CD4-positive, alpha-beta T cell treated with Interleukin-10 for 1 hour (primary cell): ENCODE results near the gene COL13A1.

Experiments used
- DNase-seq: peaks from one replicate; pipeline ENCODE4 v3.0.0-alpha.2; 2020

The COL13A1 gene

GRCh38 chr10:69955211-69955805 is 153.6 kb downstream of the COL13A1 start:
- no peak for DNase-seq

- DNase-seq = no peak
These were observed 154.4 kb downstream of the COL13A1 start for GRCh38 chr10:69955897-69956740.

DNA sequence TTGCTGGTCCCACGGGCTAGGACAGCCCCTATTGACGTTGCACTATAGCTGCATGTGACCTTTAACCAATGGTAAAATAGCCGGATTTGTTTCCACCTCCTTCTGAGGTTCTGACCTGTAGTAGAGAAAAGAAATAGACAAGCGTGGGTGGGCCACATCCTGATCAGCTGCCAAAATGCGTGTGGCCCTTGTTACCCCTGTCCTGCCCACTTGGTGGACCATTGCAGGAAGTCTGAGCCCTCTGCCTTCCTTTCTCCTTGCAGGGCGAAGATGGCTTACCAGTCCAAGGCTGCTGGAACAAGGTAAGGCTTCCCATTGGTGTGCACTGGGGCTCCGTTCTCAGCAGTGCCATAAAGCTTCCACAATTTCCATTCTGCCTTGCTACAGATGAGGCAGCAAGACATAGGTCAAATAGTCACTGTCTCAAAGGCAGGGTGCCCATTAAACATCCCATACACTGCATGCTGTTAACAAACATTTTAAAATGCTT is 155.1 kb downstream of the COL13A1 start:
- no peak for DNase-seq

DNA sequence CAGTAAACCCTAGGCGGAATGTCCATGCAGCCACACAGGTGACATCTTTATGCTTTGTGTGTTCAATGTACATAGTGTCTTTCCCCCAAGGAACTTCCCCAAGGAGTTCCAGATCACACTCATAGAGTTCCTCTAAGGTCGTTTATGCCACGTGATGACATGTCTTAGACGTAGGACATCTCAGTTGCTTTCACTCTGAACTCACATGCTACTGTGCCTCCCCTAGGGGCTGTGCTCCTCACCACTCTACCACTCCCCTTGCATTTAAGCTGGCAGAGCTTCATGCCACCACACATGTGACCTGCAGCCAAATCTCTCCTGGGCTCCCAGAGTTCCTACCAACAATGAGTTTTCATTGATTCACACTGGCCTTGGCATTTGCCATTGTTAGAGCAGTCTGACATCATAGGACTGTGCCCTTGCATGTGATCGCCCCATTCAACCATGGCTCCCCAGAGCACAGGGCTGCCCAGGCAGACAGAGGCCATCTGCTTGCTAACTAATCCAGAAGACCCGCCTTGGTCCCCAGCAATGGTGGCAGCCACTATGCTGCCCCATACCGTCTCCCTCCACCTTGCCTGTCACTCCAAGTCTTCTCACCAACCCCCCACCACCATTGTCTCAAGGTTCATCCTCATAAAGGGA is 155.7 kb downstream of the COL13A1 start:
- no peak for DNase-seq

- peak; percentile 39 for DNase-seq
These were observed 156.3 kb downstream of the COL13A1 start for GRCh38 chr10:69957886-69958555.

GRCh38 chr10:69958556-69958902 is 156.8 kb downstream of the COL13A1 start:
- no peak for DNase-seq

- DNase-seq = no peak
These were observed 158.2 kb downstream of the COL13A1 start for GRCh38 chr10:69959911-69960310.

DNA sequence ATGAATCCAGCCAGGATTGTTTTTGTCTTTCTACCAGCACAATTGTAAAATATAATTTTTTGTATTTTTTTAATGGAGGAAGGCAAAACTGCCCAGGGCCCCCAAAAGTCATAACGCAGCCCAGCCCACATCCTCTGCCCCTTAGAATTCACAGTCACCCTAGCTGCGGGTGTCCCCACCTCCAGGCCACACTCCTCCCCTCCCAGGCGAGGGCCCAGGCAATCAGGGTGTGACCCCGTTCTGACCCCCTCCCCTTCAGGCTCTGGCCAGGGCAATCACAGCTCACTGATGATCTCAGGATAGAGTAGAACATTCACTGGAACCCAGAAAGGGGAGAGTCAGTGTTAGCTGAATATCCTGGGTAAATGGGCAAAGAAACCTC is 158.9 kb downstream of the COL13A1 start:
- DNase-seq = no peak

DNA sequence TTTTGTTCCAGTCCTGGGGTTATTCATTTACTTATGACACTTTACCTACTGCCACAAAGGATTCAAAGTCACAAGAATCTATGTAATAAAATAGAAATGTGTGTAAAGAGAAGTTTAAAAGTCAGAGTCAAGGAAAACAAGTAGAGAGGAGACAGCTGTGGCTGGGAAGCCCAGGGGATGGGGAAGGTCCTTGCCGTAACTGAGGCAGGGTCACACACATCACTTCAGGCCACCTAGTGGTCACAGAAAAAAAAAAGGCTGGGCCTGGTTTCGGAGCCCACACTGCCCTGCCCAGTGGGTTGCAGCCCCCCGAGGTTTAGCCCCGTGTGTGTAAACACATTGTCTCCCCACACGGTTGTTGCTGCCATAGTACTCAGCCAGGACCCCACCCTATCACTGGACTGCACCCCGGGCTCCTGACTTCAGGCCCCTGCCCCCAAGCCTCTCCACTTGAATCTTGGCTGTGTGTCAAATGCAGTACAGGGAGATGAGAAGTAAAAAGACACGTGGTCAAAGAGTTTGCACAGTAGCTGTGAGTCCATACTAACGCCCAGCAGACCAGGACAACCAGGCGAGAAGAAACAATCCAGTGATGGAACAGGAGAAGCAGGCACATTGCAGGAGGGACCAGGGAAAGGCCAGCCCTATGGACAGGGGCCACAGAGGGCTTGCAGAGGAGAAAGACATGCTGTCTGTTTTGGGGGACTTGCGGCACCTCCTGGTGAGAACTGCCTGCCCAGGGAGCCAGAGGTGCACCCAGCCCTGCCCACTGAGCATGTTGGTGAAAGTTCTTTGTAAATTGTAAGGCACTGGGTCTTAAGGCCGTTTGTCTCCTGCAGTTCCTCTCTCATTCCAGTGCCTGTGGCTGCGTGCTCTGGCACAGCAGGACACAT is 159.5 kb downstream of the COL13A1 start:
- no peak for DNase-seq

DNA sequence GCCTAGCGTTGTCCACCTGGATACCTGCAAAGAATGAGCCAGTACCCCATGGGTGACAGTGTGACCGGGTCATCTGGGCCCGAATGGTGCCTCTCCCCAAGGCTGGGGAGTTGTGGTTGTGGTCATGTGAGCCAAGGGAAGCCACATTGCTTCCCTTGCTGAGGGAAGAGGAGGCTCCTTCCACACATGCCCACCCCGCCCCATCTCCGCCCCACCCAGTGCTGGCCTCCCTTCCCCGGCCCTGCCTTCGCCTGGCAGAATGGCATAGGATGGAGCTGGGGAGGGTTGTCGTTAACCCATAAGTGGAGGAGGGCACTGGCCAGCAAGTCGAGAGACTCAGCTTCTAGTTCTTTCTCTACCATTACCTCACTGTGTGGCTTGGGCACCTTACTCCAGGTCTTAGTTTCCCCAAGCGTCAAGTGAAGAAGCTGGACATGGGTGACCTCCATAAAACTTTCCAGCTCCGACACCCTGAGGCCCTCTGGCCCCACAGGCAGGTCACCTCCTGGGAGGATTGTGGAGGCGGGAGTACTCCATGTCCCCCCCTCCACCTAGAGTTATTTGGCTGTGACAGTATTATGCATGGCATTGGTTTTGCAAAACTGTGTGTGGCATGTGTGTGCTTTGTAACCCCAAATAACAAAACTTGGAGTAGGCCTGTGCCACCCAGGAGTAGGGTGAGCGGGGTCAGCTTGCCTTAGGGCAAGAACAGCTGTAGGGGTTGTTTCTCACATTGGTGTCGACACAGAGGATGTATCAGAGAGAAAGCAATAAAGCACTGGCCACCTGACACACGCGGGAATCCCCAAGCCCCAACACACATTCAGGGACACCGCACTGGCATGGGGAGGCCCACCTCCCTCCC is 160.4 kb downstream of the COL13A1 start:
- DNase-seq = no peak

DNA sequence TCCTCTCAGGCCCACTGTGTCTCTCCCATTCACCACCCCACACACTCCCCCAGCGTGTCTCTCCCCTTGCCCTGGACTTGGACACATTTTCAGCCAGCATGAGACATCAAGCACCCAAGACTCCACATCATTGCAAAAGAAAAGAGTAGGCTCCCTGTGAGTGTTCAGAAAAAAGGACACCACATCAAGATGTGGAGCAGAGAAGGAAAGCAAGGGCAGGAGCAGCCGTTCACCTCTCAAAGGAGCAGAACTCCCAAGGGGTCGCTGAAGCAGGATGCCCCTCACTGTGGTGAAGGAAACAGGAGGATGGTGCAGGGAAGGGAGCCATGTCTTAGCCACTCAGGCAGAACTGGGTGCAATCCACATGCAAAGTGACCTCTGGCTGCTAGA is 161.0 kb downstream of the COL13A1 start:
- no peak for DNase-seq

DNA sequence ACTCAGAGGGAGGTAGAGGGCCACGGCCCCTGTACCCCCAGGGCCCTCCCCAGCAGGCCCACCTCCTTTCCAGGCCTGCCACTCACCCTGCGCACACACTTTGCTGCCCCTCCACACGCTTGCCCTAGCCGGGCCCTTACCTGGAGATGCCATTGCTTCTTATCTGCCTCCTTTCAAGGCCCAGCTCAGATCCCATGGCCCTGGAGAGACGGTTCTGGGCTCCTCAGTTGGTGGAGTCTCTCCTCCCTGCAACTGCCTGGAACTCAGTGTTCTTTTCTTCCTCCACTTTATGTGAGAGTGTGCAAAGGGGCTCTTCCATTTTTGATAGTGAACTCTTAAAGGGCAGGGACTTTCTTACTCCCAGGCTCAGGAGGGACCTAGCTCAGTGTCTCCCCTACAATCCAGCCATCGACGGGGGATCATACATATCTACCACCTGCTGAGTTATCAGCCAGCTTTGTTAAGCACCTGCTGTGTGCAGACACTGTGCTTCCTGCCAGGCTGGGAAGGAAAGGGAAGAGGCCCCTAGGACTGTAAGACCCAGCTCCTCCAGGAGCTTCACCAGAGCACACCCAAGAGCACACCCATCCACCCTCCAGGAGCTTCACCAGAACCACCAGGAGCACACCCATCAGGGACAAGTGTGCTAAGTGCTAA is 161.6 kb downstream of the COL13A1 start:
- DNase-seq = no peak

DNA sequence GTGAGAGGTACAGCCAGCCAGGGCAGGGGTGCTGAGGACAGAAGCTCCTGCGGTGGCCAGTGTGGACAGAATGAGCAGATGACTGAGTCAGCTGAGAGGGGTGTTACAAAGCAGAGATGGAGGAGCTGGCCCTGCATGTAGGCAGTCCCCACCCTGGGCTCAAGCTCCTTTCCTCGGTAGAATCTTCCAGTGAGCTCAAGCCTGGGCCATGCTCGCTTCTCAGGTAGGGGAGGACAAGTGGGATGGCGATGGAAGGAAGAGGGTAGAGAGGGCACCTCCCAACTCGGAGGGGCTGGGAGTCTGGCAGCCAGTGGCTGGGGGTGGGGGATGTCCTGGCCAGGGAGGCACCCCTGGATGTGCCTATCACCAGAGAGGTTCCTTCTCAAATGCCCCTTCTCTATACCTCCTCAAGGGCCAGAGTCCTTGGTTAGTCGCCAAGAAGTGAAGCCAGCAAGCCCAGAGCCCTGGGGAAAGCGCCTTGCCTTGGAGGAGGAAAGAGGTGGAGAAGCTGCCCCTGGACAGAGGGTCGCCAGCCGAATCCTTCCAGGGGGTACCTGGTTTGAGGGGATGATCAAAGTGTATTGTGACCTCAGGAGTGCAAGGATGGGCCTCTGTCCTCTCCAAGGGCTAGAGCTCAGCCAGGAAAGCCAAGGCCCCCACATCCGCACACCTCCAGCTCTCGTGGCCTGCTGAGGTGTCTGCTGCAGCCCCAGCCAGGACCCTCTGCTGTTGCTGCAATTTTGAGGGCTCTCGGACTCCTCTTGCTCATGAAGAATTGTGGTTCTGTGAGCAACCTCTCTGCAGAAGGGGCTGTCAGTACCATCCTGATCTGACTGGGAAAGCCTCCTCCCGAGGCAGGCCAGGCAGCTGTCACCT is 162.4 kb downstream of the COL13A1 start:
- DNase-seq = no peak

DNA sequence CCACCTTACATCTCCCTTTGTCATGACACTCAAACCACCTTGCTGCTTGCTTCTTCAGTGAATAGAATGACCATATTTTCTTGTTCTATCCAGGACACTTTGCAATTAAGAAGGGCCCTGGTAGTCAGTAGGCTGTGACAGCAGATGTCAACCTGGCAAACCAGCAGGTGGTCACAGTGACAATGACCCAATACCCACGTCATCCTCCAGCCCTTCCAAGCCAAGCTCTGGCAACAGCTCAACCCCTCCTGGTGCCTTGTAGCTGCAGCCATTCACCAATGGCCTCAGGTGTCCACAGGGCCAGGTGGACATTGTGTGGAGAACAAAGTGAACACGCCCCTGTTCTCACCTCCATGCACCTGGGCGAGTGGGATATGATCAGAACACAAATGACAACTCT is 163.4 kb downstream of the COL13A1 start:
- DNase-seq = no peak

GRCh38 chr10:69965919-69966662 is 164.4 kb downstream of the COL13A1 start:
- DNase-seq = no peak

DNA sequence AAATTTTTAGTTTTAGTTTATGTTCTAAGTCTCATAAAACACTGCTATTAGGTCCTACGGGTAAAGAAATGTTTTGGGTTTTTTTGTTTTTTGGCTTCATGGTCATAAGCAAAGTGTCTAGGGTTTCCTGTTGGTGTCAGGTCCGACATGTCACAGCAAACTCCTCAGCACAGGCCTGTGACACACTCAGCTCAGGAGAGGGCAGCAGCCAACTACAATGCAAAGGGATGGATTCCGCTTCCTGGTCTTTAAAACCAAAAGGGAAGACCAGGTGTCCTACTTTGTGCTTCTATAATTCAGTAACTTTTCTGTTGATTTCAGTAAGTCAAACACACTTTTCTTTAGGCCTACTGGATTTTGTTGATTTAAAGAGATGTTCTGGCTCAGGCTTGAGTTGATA is 167.1 kb downstream of the COL13A1 start:
- DNase-seq = no peak

DNA sequence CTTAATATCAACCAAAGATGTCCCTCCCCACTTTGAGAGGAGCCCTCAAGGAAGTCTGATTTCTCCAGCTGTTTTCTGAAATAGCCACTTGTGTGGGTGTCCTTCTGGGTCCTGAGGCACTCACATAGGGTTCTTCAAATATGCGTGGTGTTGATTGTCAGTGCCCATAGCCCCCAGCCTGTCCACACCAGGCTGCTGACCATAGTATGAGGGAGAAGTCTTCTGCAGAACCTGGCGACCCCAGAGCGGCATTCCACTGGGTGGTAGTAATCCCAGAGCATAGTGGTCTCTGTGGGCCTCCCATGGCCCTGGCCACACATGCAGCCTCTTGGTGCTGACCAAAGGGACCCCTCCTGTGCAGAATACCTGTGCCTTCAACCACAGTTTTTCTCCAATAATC is 168.3 kb downstream of the COL13A1 start:
- no peak for DNase-seq

DNA sequence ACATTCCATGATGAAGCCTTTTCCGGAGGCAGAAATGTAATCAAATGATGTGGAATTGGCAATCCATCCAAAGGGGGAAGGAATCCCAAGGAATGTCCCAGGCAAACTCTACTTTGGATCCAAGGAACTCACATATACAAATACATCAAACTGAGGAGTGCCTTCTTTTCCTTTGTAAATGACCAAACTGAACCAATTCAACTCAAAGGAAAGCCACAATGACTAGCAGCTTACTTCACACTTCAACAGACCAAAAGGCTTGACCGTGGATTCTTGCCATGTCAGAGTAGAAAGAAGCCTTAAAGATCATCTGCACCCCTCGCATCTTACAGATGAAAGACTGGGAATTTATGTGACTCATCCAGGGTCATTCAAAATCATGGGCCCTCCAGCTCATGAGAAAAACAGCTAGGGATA is 171.3 kb downstream of the COL13A1 start:
- no peak for DNase-seq

- no peak for DNase-seq
These were observed 172.0 kb downstream of the COL13A1 start for GRCh38 chr10:69973678-69974077.
